Measurements from ENCODE around the gene MCTP1.

MCTP1 gene

DNA sequence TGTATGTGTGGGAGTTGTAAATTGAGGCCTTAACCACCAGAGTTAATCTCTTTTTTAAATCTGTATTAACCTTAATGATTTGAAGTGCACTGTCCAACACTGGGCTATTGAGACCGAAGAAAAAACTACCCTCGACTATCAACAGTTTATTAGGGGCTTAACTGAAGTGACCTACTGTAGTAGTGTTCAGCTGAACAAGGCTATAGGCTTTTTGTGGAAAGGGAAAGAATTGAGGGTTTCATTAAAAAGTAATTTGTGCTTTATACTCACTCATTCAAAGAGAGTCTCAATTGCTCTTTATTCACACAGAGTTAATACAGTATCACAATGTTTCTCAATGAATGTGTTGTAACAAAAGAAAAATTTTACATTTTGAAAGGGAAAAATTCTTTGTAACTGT is 399.0 kb downstream of the MCTP1 start:
- H3K4me3 ChIP-seq (ENCODE audit: low read depth, low read length): no peak overlapping the region
- TF ChIP-seq, protein P1, sequence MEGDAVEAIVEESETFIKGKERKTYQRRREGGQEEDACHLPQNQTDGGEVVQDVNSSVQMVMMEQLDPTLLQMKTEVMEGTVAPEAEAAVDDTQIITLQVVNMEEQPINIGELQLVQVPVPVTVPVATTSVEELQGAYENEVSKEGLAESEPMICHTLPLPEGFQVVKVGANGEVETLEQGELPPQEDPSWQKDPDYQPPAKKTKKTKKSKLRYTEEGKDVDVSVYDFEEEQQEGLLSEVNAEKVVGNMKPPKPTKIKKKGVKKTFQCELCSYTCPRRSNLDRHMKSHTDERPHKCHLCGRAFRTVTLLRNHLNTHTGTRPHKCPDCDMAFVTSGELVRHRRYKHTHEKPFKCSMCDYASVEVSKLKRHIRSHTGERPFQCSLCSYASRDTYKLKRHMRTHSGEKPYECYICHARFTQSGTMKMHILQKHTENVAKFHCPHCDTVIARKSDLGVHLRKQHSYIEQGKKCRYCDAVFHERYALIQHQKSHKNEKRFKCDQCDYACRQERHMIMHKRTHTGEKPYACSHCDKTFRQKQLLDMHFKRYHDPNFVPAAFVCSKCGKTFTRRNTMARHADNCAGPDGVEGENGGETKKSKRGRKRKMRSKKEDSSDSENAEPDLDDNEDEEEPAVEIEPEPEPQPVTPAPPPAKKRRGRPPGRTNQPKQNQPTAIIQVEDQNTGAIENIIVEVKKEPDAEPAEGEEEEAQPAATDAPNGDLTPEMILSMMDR (IDR thresholded peaks at IDR 0.05; ENCODE audit: low read depth, low read length, missing control alignments): no peak
- in situ Hi-C loops (cut with HindIII; ENCODE audit: low sequenced_read_pairs): no loop called here
- no peak for DNase-seq (ENCODE audit: low read depth)

DNA sequence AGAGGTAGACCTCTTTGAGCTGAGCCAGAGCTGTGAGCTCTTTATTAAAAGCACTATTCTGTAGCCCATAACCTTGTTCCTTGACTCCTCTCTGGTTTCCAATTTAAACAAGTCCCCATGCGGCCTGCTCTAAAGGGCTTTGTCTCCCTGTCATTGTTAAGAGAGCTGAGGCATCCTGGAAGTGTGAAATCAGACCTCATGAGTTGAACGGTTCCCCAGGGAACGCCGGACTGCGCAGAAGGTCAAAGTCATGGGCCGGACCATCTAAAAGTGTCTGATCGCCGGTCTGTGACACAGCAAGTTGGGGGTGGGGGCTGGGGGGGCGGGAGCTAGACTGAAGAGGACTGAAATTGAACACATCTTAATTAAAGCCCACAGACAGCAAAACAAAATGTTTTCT is 400.6 kb downstream of the MCTP1 start:
- no peak overlapping the region for H3K4me3 ChIP-seq (ENCODE audit: low read depth, low read length)
- no peak for DNase-seq (ENCODE audit: low read depth)
- in situ Hi-C loops (cut with HindIII; ENCODE audit: low sequenced_read_pairs): no loop called here
- TF ChIP-seq, protein P1 (IDR thresholded peaks at IDR 0.05; ENCODE audit: low read depth, low read length, missing control alignments): no peak

DNA sequence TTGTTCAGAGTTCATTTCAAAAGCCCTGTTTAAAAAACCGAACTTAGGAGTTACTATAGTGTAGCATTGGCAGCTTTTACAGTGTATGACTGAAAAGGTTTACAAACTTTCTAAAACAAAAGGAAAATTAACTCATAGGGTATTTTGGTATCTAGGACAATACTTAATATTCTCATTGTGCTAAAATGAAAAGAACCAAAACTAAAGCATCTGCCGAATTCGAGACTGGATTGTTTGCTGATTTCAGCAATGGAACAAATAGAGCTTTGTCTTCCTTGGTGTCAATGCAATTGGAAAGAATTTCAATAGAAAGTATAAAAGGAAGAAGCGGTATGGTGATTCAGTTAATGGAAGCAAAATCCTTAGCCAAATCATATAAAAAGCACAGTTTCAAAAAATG is 412.4 kb downstream of the MCTP1 start:
- TF ChIP-seq, protein P1 (IDR thresholded peaks at IDR 0.05; ENCODE audit: low read depth, low read length, missing control alignments): no peak
- in situ Hi-C loops (cut with HindIII; ENCODE audit: low sequenced_read_pairs): no loop called here
- H3K4me3 ChIP-seq (ENCODE audit: low read depth, low read length): no peak overlapping the region
- DNase-seq (ENCODE audit: low read depth): no peak

DNA sequence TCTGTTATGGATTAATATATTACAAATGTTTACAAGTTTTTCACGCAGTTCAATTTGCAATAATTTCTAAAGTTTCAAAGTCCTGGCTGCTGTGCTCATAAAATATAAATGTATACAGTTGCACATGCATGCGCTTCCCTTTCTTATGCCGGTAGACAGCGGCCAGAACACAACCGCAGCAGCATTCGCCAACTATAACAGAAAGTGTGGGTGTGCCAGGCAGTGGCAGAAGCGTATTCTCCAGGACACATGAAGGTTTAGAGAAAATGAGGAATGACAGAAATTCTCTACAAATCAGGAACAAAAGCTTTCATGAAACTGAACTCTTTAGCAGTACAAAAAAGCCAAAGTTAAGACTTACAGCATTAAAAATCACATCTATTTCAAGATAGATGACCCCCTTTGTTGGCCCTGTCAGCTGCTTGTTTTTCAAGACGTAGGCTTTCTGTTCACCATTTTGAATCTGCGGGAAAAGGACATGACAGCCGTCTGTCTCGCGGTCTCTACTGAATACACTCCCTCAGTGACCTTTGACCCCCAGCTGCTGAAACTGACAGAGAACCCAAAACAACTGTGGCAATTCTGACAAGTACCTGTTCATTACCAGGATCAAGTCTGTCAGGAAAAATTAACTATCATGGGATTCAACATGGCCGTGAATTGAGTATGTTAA is 414.2 kb downstream of the MCTP1 start:
- in situ Hi-C loops (cut with HindIII; ENCODE audit: low sequenced_read_pairs): no loop called here
- H3K4me3 ChIP-seq (ENCODE audit: low read depth, low read length): no peak overlapping the region
- TF ChIP-seq, protein P1 (IDR thresholded peaks at IDR 0.05; ENCODE audit: low read depth, low read length, missing control alignments): no peak

DNA sequence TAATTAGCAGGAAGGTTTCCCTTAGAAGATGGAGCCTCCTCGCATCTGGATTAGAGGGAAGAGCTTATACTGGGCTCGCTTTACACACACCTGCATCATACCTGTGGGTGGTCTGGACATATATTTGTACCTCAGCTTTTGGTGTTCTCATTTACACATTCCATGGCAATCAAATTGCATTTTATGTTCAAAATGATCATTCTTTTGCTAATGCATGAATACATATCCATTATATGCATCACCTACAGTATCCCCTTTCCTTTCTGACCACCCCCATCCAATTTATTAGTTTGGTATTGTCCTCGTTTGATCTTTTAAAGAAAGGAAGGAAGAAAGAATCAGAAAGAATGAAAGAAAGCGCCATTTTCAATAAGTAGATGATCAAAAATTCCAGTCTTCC is 415.0 kb downstream of the MCTP1 start:
- no peak for DNase-seq (ENCODE audit: low read depth)
- no peak overlapping the region for H3K4me3 ChIP-seq (ENCODE audit: low read depth, low read length)
- TF ChIP-seq, protein P1 (IDR thresholded peaks at IDR 0.05; ENCODE audit: low read depth, low read length, missing control alignments): no peak
- in situ Hi-C loops (cut with HindIII; ENCODE audit: low sequenced_read_pairs): no loop called here

More for the DNA sequence above, 414.2 kb downstream of the MCTP1 start:
- no peak for DNase-seq (ENCODE audit: low read depth)

DNA sequence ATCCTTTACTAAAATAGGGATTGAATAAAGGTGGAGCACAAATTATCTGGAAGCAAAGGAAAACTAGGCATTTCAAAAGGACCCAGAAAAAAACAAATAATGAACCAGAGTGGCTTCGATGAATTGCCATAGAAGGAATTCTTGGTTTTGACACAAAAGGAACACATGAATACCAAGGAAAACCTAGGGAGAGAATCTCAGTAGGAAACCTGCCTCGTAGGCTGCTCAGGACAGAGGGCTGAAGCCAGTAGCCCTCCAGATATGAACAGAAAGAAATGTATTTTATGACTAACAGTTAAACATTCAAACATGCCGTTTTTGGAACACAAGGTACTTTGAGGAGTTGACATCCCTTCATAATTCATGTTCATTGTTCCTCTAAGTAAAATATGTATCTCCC is 420.9 kb downstream of the MCTP1 start:
- DNase-seq (ENCODE audit: low read depth): no peak
- TF ChIP-seq, protein P1 (IDR thresholded peaks at IDR 0.05; ENCODE audit: low read depth, low read length, missing control alignments): no peak
- H3K4me3 ChIP-seq (ENCODE audit: low read depth, low read length): no peak overlapping the region
- in situ Hi-C loops (cut with HindIII; ENCODE audit: low sequenced_read_pairs): no loop called here
